Activated T-helper 17 cell treated with anti-CD3 and anti-CD28 coated beads, Interleukin-2, amount 50 U/mL, for 72 hours (primary cell): ENCODE measurements around the gene SH2D2A. TPM values are rescaled to one million over a fixed set of nuclear protein-coding genes. Genes with fewer than 3 reads are reported as not detected.

Experiments used
- ATAC-seq: fragments of 150-1000 bp; cut with Tn5 transposase; replicated peaks from 2 replicates; pipeline ENCODE4 v1.10.0; 2021; ENCODE audit warnings: mild to moderate bottlenecking, moderate library complexity
- H3K27ac Mint-ChIP-seq: one replicate; pipeline ENCODE4 v1.8.0; 2022; ENCODE audit warnings: mixed read lengths
- H3K27me3 Mint-ChIP-seq: one replicate; pipeline ENCODE4 v1.8.0; 2022; ENCODE audit warnings: mixed read lengths
- H3K36me3 Mint-ChIP-seq: one replicate; pipeline ENCODE4 v1.8.0; 2022; ENCODE audit warnings: low read depth, mild to moderate bottlenecking, mixed read lengths
- H3K4me1 Mint-ChIP-seq: one replicate; pipeline ENCODE4 v1.8.0; 2022; ENCODE audit warnings: mixed read lengths
- H3K4me3 Mint-ChIP-seq: one replicate; pipeline ENCODE4 v1.8.0; 2022; ENCODE audit warnings: mild to moderate bottlenecking, mixed read lengths
- H3K9me3 Mint-ChIP-seq: one replicate; pipeline ENCODE4 v1.8.0; 2022; ENCODE audit warnings: mixed read lengths
- total RNA-seq, 2 donors: library from RNA; stranded (reverse); gene quantifications; one replicate each; pipeline ENCODE4 v1.2.3, GENCODE V29; 2022

SH2D2A gene
- total RNA-seq, 2 donors from 2014 or later, result 173 to 257 TPM

DNA sequence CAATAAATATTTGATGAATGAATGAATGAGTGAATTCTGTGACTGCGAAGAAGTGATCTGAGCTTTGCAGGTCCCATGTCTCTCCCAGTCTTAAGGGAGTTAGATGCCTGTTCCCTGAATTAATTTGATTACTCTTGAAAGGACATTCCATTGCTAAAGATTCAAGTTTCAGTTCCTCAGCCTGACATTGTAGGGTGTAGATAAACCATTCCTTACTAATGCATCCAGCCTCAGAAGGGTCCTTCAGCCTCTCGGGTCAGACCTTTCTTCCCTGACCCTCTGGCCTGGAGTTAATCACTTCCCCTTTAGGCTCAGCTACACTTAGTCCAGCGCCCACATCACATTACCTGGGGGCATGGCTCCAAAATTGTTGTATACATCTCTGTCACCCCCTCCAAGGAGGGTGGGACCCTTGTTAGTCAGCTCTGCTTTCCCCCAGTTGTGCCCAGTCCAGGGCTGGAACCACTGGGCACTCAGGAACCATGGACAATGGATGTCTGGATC lies 39.7 kb upstream of the SH2D2A start:
- Mint-ChIP-seq H3K36me3 (no peaks in the 10 kb centered on the region), H3K27me3 (peaks cover 23% of the 10 kb centered on the region), H3K4me1 (peaks cover 11% of the 10 kb centered on the region), H3K9me3 (no peaks in the 10 kb centered on the region), H3K4me3 (no peak overlapping the region), H3K27ac (no peak overlapping the region)
- no peak for ATAC-seq

DNA sequence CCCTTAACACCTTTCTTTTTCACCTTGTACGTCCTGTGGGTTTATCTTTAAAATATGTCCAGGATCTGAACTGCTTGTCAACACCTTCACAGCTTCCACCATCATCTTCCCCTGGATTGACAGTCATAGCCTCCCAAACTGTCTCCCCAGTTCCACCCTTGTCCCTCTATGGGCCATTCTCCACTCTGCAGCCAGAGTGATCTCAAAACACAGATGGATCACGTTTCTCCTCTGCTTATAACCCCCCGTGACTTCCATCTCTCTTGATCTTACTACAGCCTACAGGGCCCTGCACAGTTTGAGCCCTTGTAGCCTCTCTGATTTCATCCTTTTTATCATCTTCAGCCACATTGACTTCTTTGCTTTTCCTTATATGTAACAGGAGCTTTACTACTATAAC lies 38.0 kb upstream of the SH2D2A start:
- no peak overlapping the region for H3K27ac Mint-ChIP-seq
- H3K36me3 Mint-ChIP-seq, result no peaks in the 10 kb centered on the region
- H3K4me3 Mint-ChIP-seq, result no peak overlapping the region
- peaks cover 18% of the 10 kb centered on the region for H3K27me3 Mint-ChIP-seq
- no peaks in the 10 kb centered on the region for H3K9me3 Mint-ChIP-seq
- no peak for ATAC-seq
- peaks cover 5% of the 10 kb centered on the region for H3K4me1 Mint-ChIP-seq

DNA sequence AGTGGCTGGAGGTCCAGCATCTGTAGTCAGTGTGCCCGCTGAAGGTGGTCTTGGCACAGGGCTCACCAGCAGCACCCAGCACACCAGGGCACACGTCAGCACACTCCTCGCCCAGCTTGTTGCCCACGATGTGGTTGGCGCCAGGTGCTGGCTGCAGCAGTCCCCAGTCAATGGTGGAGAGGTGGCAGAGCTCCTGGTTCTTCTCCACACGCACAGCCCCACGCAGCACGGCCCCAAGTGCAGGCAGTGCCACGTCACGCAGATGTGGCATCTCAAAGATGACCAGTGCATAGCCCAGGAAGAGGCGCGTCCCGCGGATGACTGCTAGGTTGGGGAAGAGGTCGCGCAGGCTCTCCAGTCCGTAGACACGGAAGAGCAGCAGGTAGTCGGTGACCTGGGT lies 37.1 kb upstream of the SH2D2A start:
- Mint-ChIP-seq H3K4me3 (no peak overlapping the region), H3K36me3 (no peaks in the 10 kb centered on the region), H3K27ac (no peak overlapping the region), H3K4me1 (peaks cover 5% of the 10 kb centered on the region), H3K27me3 (peaks cover 17% of the 10 kb centered on the region), H3K9me3 (no peaks in the 10 kb centered on the region)
- no peak for ATAC-seq

DNA sequence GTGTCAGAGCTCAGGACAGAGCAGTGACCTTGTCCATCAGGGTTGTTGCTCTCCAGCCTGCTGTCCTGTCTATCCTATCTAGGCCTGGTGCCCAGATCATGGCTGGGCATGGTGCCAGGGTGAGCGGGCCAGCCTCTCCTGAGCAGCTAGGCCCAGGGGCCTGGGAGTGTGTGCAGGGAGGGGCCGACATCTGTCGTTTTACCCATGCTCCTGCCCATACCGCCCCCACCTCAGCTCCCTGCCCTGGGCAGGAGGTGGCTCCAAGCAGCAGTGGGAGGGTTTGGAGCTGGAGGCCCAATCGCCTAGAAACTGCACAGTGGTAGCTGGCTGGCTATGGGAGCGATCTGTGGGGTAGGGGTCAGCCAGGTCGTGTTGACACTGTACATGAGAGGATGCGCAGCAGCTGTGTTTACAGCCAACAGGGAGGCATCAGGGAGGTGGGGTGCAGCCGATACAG lies 35.8 kb upstream of the SH2D2A start:
- Mint-ChIP-seq H3K27me3 (peaks cover 5% of the 10 kb centered on the region), H3K36me3 (no peaks in the 10 kb centered on the region), H3K4me1 (peaks cover 6% of the 10 kb centered on the region), H3K27ac (no peak overlapping the region), H3K9me3 (no peaks in the 10 kb centered on the region), H3K4me3 (no peak overlapping the region)
- no peak for ATAC-seq

DNA sequence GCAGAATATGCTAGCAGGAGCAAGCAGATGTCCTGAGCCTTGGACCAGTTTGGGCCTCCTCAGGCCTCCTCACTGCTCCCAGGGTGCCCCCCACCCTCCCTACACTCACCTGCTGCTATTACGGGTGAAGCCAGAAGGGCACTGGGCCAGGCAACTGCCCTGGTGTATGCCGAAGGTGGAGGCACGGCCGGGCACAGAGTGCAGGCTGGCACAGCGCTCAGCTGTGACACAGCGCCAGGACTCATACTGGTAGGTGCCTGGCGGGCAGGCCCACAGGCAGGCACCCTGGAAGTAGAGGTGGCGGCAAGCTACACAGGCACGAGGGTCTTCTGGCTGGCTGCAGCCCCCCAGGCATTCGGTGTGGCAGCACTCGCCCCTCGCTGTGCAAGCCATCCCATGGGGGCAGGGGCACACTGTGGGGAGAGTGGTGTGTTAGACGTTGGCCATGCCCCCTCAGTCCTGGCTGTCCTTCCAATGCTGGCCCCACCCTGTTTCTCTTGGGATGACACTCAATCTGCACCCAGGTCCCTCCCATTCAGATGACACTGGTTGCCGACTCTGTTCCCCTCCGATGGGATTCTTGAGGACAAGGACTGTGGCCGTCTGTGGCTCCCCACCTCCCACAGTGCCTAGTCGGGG lies 35.2 kb upstream of the SH2D2A start:
- H3K27me3 Mint-ChIP-seq, result peaks cover 7% of the 10 kb centered on the region
- no peak overlapping the region for H3K27ac Mint-ChIP-seq
- H3K36me3 Mint-ChIP-seq, result no peaks in the 10 kb centered on the region
- peaks cover 6% of the 10 kb centered on the region for H3K4me1 Mint-ChIP-seq
- H3K9me3 Mint-ChIP-seq, result no peaks in the 10 kb centered on the region
- no peak for ATAC-seq
- no peak overlapping the region for H3K4me3 Mint-ChIP-seq

DNA sequence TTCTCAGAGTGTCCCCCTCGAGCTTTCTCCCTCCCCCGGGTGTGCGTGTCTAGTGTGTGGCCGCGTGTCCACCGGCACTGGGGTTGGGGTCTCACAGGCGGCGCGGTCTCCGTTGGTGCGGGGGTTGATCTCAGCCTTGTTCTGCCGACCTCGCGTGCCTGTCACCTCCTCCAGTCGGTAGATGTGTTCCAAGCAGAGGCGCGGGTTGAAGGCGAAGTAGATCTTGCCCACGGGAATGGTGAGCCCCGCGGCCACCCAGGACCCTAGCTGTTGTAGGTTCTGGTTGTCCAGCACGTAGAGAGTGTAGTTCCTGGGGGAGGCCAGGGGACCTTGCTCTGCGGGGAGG lies 32.5 kb upstream of the SH2D2A start:
- peaks cover 4% of the 10 kb centered on the region for H3K27me3 Mint-ChIP-seq
- H3K36me3 Mint-ChIP-seq, result no peaks in the 10 kb centered on the region
- peak overlapping the region; percentile 68 for H3K4me3 Mint-ChIP-seq
- ATAC-seq, result peak; percentile 2
- H3K9me3 Mint-ChIP-seq, result no peaks in the 10 kb centered on the region
- peaks cover 6% of the 10 kb centered on the region for H3K4me1 Mint-ChIP-seq
- H3K27ac Mint-ChIP-seq, result peak overlapping the region; percentile 65

DNA sequence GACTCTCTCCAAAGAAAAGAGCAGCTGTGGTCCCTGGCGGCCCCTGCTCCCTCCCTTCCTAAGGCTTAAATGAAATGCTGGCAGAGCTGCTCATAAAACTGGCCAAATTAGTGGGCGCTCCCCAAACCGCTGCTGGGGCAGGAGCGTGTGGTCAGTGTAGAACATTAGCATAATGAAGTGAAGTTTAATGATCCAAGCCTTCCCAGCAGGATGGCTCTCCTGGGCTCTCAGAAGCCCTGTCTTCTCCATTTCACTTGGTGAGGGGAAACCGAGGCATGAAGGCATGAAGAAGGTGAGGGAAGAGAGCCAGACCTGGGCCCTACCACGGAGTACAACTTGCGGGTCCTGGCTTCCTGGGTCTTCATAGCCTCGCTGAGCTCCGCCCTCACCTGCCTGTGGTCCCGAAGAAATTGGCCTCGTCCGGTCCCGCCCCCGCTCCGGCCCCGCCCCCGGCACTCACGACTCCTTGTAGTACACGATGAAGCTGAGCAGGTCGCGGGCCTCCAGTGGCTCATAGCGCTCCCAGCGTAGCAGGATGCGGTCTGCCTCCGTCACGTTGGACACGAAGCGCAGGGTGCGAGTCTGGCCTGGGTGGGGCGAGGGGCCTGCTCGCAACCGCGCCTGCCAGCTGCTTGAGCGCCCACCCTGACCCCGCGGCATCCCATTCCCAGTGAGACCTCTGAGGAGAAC lies 32.0 kb upstream of the SH2D2A start:
- Mint-ChIP-seq H3K9me3 (no peaks in the 10 kb centered on the region), H3K27me3 (peaks cover 8% of the 10 kb centered on the region), H3K4me1 (peaks cover 6% of the 10 kb centered on the region), H3K27ac (peak overlapping the region; percentile 65), H3K36me3 (no peaks in the 10 kb centered on the region), H3K4me3 (peak overlapping the region; percentile 68)
- peak; percentile 89 for ATAC-seq

DNA sequence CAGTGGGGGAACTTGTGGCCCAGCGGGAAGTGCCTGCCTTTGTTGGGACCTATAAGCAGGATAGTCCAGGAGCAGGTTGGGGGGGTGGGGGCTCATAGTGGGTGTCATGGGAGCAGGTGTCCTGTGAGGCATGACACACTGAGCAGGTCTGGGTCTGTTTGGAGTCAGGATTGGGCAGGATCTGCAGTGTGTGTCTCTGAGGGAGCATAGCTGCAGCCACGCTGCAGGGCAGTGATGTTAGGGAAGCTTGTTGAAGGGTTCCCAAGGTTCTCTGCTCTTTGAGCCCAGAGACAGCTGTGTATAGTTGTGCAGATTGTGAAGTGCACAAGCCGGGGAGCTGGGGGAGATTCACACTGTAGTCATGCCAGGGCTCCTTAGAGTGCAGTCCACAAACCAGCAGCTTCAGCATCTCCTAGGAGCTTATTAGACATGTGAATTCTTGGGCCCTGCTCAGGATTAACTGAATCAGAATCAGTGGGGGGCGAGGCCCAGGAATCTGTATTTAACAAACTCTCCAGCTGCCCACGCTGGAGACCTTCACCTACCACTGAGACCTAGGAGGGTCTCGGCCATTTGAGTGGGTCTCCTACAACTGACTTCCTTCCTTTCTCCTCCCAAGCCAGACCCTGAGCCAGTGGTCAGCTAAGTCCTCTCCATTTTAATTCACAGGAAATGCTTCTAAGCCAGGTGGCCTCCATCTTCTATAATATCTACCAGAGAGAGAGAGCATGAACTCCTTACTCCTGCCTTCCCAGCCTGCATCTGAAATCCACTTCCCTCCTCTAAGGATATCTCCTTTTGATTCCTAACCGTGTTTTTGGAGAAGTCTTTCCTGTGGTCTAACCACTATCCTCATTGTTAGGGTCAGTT lies 31.2 kb upstream of the SH2D2A start:
- Mint-ChIP-seq H3K36me3 (no peaks in the 10 kb centered on the region), H3K4me1 (peaks cover 6% of the 10 kb centered on the region), H3K27ac (no peak overlapping the region), H3K4me3 (peak overlapping the region; percentile 68), H3K27me3 (peaks cover 10% of the 10 kb centered on the region), H3K9me3 (no peaks in the 10 kb centered on the region)
- ATAC-seq, result no peak

DNA sequence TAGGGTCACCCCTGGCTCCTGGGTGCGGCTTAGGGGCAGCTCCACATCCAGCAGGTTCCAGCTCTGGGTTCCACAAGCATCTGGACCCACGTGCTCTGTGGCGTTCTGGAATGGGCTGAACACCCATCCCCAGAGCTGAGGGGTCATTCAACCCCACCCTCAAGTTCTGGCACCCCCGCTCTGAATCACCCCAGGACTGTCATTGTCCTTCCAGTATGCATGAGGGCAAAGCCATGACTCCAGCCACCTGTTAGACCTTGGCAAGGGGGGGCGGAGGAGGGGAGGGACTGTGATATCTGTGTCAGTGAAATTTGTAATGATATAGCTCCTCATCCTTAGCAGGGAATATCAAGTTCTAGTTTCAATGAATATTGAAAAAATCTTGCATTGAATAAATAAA lies 30.0 kb upstream of the SH2D2A start:
- Mint-ChIP-seq H3K4me1 (peaks cover 6% of the 10 kb centered on the region), H3K36me3 (no peaks in the 10 kb centered on the region), H3K27me3 (peaks cover 18% of the 10 kb centered on the region), H3K27ac (no peak overlapping the region), H3K9me3 (no peaks in the 10 kb centered on the region), H3K4me3 (no peak overlapping the region)
- ATAC-seq, result no peak

DNA sequence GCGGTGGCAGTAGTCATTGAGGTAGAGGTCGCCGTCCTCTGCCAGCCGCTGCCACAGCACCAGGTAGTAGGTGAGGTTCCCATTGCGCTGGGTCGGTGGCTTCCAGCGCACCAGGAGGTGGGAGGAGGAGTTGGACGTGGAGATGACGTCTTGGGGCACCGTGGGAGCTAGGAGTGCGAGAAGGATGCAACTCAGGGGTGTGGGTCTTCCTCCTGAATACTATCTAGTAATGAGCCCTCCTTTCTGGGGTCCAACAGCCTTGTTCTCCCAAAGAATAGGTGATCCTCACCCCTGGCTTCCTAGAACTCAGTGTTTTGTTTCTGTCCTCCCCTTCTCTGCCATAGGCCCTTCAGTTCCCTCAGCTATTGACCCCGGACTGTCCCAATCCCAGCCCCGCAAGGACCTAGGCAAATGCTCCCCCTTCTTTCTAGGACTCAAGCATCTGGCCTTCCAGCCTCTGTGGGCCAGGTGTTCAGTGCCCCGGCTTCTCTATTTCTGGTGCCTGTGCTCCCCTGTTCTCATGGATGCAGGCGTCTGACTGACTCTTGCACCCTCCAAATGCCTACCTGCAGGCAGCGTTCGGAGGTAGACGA lies 29.4 kb upstream of the SH2D2A start:
- H3K27ac Mint-ChIP-seq, result no peak overlapping the region
- no peak for ATAC-seq
- H3K4me3 Mint-ChIP-seq, result peak overlapping the region; percentile 51
- H3K36me3 Mint-ChIP-seq, result no peaks in the 10 kb centered on the region
- peaks cover 6% of the 10 kb centered on the region for H3K4me1 Mint-ChIP-seq
- H3K27me3 Mint-ChIP-seq, result peaks cover 19% of the 10 kb centered on the region
- H3K9me3 Mint-ChIP-seq, result no peaks in the 10 kb centered on the region

DNA sequence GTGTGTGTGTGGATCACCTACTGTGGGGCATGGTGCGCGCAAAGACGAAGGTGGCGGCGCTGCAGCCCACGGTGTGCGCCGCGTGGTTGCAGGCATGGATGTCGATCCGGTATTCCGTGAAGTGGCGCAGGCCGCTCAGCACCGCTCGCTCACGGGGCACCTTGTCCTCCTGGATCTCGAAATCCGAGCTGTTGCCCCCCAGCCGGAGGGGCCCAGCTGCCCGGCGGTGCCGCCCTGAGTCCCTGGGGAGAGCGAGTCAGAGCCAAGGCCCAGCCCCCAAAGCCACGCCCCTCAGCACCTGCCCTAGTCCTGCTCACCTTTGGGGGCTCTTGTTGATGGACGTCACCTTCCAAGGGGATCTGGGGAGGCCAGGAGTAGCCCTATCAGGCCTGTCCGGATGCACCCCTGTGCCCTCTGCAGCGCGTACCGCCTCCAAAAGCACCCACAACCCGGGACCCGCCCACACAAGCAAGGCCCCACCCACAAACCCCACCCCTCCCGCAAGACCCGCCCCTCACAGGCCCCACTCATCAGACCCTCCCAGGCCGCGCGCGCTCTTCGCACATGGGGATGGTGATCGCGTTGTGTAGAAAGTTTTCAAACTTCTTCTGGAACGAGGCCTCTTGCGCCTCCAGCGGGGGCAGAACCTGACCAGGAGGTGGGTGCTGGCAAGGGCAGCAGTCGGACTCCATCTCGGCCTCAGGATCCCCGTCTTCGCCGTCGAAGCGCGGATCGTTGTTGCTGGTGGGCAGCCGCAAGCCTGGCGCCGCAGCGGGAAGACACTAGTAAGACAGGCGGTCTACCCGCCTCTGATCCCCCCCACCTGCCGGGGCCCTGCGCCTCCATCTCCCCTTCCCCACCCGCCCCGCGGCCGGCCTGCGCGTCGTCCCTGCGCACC lies 28.7 kb upstream of the SH2D2A start:
- Mint-ChIP-seq H3K36me3 (no peaks in the 10 kb centered on the region), H3K27me3 (peaks cover 21% of the 10 kb centered on the region), H3K9me3 (no peaks in the 10 kb centered on the region), H3K27ac (no peak overlapping the region), H3K4me3 (peak overlapping the region; percentile 51), H3K4me1 (peaks cover 6% of the 10 kb centered on the region)
- peak; percentile 37 for ATAC-seq

DNA sequence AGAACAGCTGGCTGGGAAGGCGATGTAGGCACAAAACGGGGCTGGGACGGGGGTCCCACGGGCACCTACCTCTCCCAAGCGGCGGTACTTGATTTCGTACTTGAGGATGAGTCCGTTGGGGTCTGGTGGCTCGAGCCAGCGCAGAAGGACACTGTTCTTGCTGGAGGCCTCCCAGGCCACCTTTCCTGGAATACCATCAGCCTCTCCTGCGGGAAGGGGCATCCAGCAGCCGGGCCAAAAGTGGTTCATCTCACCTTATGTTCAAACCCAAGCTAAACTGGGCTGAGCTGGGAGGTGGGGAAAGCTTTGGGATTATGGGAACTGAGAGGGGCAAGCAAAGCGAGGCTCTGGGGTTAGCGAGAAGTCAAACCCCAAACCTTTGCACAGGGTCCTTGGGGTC lies 28.0 kb upstream of the SH2D2A start:
- Mint-ChIP-seq H3K27ac (no peak overlapping the region), H3K36me3 (no peaks in the 10 kb centered on the region), H3K9me3 (no peaks in the 10 kb centered on the region), H3K4me3 (peak overlapping the region; percentile 51), H3K27me3 (peaks cover 25% of the 10 kb centered on the region), H3K4me1 (peaks cover 6% of the 10 kb centered on the region)
- ATAC-seq, result no peak

DNA sequence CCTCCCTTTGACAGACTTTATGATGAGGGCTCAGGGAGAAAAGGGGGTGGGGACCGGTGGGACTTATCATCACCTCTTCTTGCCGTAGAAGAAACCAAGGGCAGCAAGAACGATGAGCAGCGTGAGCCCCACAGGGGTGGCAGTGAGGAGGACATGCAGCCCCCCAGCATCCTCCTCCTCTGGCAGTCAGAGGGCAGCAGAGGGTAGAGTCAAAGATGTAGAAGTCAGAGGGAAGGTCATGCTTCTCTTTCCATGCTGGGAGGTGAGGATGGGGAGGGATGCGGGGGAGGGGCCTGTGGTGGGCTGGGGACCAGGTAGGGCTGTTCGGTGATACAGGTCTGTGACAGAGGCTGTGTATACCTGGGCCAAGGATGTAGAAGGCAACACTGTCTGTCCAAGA lies 27.5 kb upstream of the SH2D2A start:
- Mint-ChIP-seq H3K27me3 (peaks cover 26% of the 10 kb centered on the region), H3K4me1 (peaks cover 6% of the 10 kb centered on the region), H3K27ac (no peak overlapping the region), H3K4me3 (peak overlapping the region; percentile 51), H3K9me3 (no peaks in the 10 kb centered on the region), H3K36me3 (no peaks in the 10 kb centered on the region)
- no peak for ATAC-seq
